Testis (tissue), 2 donors: Measurements from ENCODE around the gene FIGNL2.

Experiments used
- CTCF ChIP-seq, 3 experiments: fragments of 450-650 bp in 2 of 3; fragments of 200-600 bp in 1 of 3; sonication (generic) in 1 of 3; IDR thresholded peaks; one replicate each; pipeline ENCODE4 v1.5.1; 2016 to 2019; ENCODE audit warnings: antibody characterized with exemption in 3 of 3, mild to moderate bottlenecking in 2 of 3, moderate library complexity in 1 of 3
- POLR2A ChIP-seq: fragments of 450-650 bp; IDR thresholded peaks from one replicate; pipeline ENCODE4 v1.6.1; 2017; ENCODE audit warnings: antibody characterized with exemption, mild to moderate bottlenecking, moderate library complexity

- TF ChIP-seq CTCF (IDR thresholded peaks at IDR 0.05) (no peak), POLR2A (no peak)
Observed at GRCh38 chr12:51792417-51792816, 56.1 kb downstream of the FIGNL2 start.
